Stomach (tissue), 9 donors: ENCODE results near the gene KLHL29. TPM values are rescaled to one million over a fixed set of nuclear protein-coding genes. Genes with fewer than 3 reads are reported as not detected.

Source experiments
- DNase-seq, 2 donors: peaks; one replicate each; pipeline versions ENCODE4 v3.0.0 to v3.0.0-alpha.2; 2013 to 2019
- H3K27ac ChIP-seq, 5 donors: fragments of 200-600 bp in 4 of 5; sonication (generic) in 4 of 5; one replicate each; pipeline ENCODE4 v1.5.1; 2013 to 2019; ENCODE audit warnings: mild to moderate bottlenecking in 1 of 5, moderate library complexity in 1 of 5
- H3K27me3 ChIP-seq, 3 donors: fragments of 200-600 bp; sonication (generic); one replicate each; pipeline ENCODE4 v1.5.1; 2017 to 2019; ENCODE audit warnings: mixed run types in 1 of 3
- H3K36me3 ChIP-seq, 4 donors: fragments of 200-600 bp; sonication (generic); 1 replicate in 3 of 4; 2 replicates in 1 of 4; pipeline ENCODE4 v1.5.1; 2016 to 2019
- H3K4me1 ChIP-seq, 4 donors: fragments of 200-600 bp; sonication (generic); one replicate each; pipeline ENCODE4 v1.5.1; 2016 to 2019
- H3K4me3 ChIP-seq, 4 donors: fragments of 200-600 bp; sonication (generic) in 3 of 4; one replicate each; pipeline ENCODE4 v1.5.1; 2016 to 2019; ENCODE audit warnings: mild to moderate bottlenecking in 1 of 4
- H3K9me3 ChIP-seq, 4 donors: fragments of 200-600 bp; sonication (generic); one replicate each; pipeline ENCODE4 v1.5.1; 2016 to 2019
- CTCF ChIP-seq, 7 experiments: fragments of 450-650 bp in 4 of 7; fragments of 200-600 bp in 3 of 7; sonication (generic) in 3 of 7; IDR thresholded peaks; one replicate each; pipeline ENCODE4 v1.5.1; 2016 to 2019; ENCODE audit warnings: antibody characterized with exemption in 7 of 7, control low read depth in 2 of 7, mild to moderate bottlenecking in 1 of 7
- EP300 ChIP-seq: sonication (generic); formaldehyde crosslinking; IDR thresholded peaks from one replicate; pipeline ENCODE4 v1.6.1; 2017; ENCODE audit warnings: antibody characterized with exemption
- POLR2A ChIP-seq, 4 donors: fragments of 450-650 bp; IDR thresholded peaks; one replicate each; pipeline ENCODE4 v1.6.1; 2016; ENCODE audit warnings: antibody characterized with exemption in 4 of 4, control low read depth in 2 of 4, mild to moderate bottlenecking in 1 of 4, moderate library complexity in 1 of 4
- POLR2AphosphoS5 ChIP-seq, 3 donors: sonication (generic); formaldehyde crosslinking; IDR thresholded peaks; one replicate each; pipeline ENCODE4 v1.6.1; 2016; ENCODE audit warnings: antibody characterized with exemption in 3 of 3
- WGBS, 5 donors: extraction: QIAGEN DNeasy Blood & Tissue Kit in 3 of 5; methylation state at CpG; one replicate each; pipeline versions ENCODE4 v1.1.5 to v1.1.7; 2013 to 2018; 5-methylcytosine and 5-hydroxymethylcytosine counted together
- intact Hi-C: fragments of 100-400 bp; cut with DNase I; formaldehyde crosslinking; loops from one replicate; pipeline ENCODE4 v1.15.1; 2023; ENCODE audit warnings: low total_unique reads
- polyA plus RNA-seq, 3 donors: library from polyadenylated mRNA; stranded (reverse); fragments of 200-250 nt; gene quantifications; one replicate each; pipeline ENCODE4 v1.2.3, GENCODE V29; 2013
- total RNA-seq, 5 donors: library from RNA; depleted of rRNA; stranded (reverse); fragments of >200 nt; gene quantifications; one replicate each; pipeline versions ENCODE4 v1.1.0 to v1.2.3, GENCODE V29; 2014 to 2016
- donor health status: healthy with polysubstance abuse.
- donor health status: Bipolar disorder and iron deficiency.
- donor health status: healthy.

KLHL29 gene
- total and polyA plus RNA-seq, 8 donors, result under 0.01 to 6.6 (median 1.3) TPM

DNA sequence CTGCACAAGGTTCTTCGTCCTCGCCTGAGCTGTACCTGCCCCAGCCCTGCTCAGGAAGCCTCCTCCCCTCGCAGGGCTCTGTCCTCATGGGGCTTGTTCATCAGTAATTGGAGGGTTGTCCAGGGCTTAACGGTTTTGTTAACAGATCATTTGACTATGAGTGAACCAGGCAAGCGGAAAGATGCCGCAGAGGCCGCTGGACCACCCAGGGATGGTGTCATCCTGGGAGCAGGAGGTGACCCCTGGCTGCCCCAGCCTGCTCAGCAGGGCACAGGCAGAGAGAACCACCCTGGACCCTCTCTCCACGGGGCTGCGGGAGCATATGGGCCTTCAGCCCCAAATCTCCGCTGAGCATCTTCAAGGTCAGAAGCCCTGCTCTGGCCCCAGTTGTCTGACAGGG, 264.3 kb downstream of the KLHL29 start:
- peaks cover 0 to 21% (median 3%) of the 10 kb centered on the region in 4 donors for H3K36me3 ChIP-seq
- peaks cover 0 to 6% (median 0%) of the 10 kb centered on the region in 4 donors for H3K9me3 ChIP-seq
- WGBS, 5 donors, result 78 to 83% (median 80%) methylated on average over 9 to 10 of the region's 10 CpGs
- no peaks in the 10 kb centered on the region for H3K4me1 ChIP-seq
- intact Hi-C loops, result no loop called here
- no peak for TF ChIP-seq POLR2A (IDR thresholded peaks at IDR 0.05)
- no peak for TF ChIP-seq CTCF (IDR thresholded peaks at IDR 0.05)
- TF ChIP-seq EP300, result no peak
- TF ChIP-seq POLR2AphosphoS5 (IDR thresholded peaks at IDR 0.05), result no peak
- no peak overlapping the region for H3K4me3 ChIP-seq
- no peak for DNase-seq
- H3K27me3 ChIP-seq, result no peaks in the 10 kb centered on the region
- no peak overlapping the region for H3K27ac ChIP-seq

GRCh38 chr2:23649819-23650218, 264.8 kb downstream of the KLHL29 start:
- Histone ChIP-seq H3K9me3 (peaks cover 0 to 6% (median 0%) of the 10 kb centered on the region in 4 donors), H3K4me1 (no peaks in the 10 kb centered on the region), H3K27me3 (no peaks in the 10 kb centered on the region), H3K27ac (no peak overlapping the region), H3K4me3 (no peak overlapping the region), H3K36me3 (peaks cover 0 to 16% (median 3%) of the 10 kb centered on the region in 4 donors)
- DNase-seq, result peak in 1 of 2 donors; percentile 49
- no peak for TF ChIP-seq EP300
- TF ChIP-seq POLR2A (IDR thresholded peaks at IDR 0.05), result no peak
- TF ChIP-seq CTCF (IDR thresholded peaks at IDR 0.05), result no peak
- TF ChIP-seq POLR2AphosphoS5 (IDR thresholded peaks at IDR 0.05), result no peak
- WGBS, 5 donors, result 55 to 63% (median 56%) methylated on average over 7 of the region's 7 CpGs
- intact Hi-C loops, result no loop called here

DNA sequence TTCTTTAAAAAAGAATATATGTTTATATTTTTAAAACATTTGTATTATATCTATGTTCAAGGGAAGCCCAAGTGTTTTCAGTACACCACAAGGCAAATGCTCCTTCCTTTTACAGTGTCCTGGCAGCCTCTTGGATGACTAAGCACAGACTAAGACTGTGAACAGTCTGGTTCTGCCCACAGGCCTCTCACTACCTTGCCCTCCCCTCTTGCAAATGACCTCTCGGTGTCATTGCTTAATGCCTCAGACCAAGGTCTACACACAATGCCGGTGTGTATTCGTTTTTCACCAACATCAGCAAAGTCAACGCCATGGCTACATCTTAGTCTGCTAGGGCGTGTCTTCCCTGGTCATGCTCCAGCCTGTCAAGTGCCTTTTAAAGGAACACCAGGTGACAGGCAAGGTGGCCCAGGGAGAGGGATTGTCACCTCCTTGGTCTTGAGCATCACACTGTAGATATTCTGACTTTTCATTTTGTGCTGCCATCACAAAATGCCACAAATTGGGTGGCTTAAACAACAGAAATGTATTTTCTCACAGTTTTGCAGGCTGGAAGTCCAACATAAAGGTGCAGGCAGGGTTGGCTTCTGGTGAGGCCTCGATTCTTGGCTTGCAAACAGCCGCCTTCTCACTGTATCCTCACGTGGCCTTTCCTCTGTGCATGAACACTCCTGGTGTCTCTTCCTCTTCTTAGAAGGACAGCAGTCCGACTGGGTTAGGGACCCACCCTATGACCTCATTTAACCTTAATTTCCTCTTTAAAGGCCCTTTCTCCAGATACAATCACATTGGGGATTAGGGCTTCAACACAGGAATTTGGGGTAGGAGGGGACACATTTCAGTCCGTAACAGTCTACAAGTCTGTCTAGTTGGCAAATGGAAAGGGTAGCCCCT, 266.5 kb downstream of the KLHL29 start:
- peaks cover 0 to 16% (median 3%) of the 10 kb centered on the region in 4 donors for H3K36me3 ChIP-seq
- no peak overlapping the region for H3K27ac ChIP-seq
- 79 to 84% (median 81%) methylated on average over 10 of the region's 10 CpGs for WGBS, 5 donors
- DNase-seq, result no peak
- no peak for TF ChIP-seq POLR2A (IDR thresholded peaks at IDR 0.05)
- no peak for TF ChIP-seq EP300
- TF ChIP-seq POLR2AphosphoS5 (IDR thresholded peaks at IDR 0.05), result no peak
- no peak for TF ChIP-seq CTCF (IDR thresholded peaks at IDR 0.05)
- H3K27me3 ChIP-seq, result no peaks in the 10 kb centered on the region
- H3K9me3 ChIP-seq, result peaks cover 0 to 6% (median 0%) of the 10 kb centered on the region in 4 donors
- H3K4me1 ChIP-seq, result no peaks in the 10 kb centered on the region
- no peak overlapping the region for H3K4me3 ChIP-seq
- intact Hi-C loops, result no loop called here

DNA sequence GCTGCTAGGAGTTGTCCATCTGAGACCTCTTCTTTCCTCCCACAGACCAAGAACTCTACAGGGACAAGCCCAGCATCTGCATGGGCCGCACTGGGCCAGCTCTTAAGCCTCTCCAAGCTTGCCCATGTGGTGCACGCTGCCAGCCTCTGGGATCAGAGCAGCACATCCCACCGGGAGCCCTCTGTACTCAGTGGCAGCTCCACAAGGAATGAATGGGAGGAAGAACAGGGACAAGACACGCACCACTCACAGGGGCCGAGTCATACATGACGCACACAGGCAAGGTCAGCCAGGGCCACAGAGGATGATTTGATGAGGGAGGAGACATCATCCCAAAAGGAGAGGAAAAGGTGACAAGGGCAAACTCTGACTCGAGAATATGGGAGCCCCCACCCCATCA, 268.3 kb downstream of the KLHL29 start:
- intact Hi-C loops, result no loop called here
- H3K9me3 ChIP-seq, result peaks cover 0 to 6% (median 0%) of the 10 kb centered on the region in 4 donors
- H3K27me3 ChIP-seq, result no peaks in the 10 kb centered on the region
- no peak overlapping the region for H3K4me3 ChIP-seq
- TF ChIP-seq POLR2AphosphoS5 (IDR thresholded peaks at IDR 0.05) (no peak), CTCF (IDR thresholded peaks at IDR 0.05) (no peak), POLR2A (IDR thresholded peaks at IDR 0.05) (no peak), EP300 (no peak)
- WGBS, 5 donors, result 79 to 92% (median 89%) methylated on average over 7 of the region's 7 CpGs
- H3K27ac ChIP-seq, result no peak overlapping the region
- H3K36me3 ChIP-seq, result peaks cover 0 to 10% (median 0%) of the 10 kb centered on the region in 4 donors
- no peaks in the 10 kb centered on the region for H3K4me1 ChIP-seq
- no peak for DNase-seq
